PC-9 (cell line): ENCODE measurements around the gene STARD7.

Source experiments
- CTCF ChIP-seq: fragments of 200-600 bp; sonication (generic); conservative IDR thresholded peaks from 2 replicates; pipeline ENCODE4 v1.6.1; 2017; ENCODE audit warnings: mixed run types, antibody characterized with exemption, mild to moderate bottlenecking, moderate library complexity
- EZH2 ChIP-seq: fragments of 200-600 bp; sonication (generic); IDR thresholded peaks from 2 replicates; pipeline ENCODE4 v1.8.0; 2017; ENCODE audit warnings: antibody characterized with exemption, low read depth

GRCh38 chr2:96153291-96153713 lies 55.3 kb downstream of the STARD7 start:
- no peak for TF ChIP-seq CTCF
- no peak for TF ChIP-seq EZH2
